Measurements from ENCODE around the gene HSPA9.

DNA sequence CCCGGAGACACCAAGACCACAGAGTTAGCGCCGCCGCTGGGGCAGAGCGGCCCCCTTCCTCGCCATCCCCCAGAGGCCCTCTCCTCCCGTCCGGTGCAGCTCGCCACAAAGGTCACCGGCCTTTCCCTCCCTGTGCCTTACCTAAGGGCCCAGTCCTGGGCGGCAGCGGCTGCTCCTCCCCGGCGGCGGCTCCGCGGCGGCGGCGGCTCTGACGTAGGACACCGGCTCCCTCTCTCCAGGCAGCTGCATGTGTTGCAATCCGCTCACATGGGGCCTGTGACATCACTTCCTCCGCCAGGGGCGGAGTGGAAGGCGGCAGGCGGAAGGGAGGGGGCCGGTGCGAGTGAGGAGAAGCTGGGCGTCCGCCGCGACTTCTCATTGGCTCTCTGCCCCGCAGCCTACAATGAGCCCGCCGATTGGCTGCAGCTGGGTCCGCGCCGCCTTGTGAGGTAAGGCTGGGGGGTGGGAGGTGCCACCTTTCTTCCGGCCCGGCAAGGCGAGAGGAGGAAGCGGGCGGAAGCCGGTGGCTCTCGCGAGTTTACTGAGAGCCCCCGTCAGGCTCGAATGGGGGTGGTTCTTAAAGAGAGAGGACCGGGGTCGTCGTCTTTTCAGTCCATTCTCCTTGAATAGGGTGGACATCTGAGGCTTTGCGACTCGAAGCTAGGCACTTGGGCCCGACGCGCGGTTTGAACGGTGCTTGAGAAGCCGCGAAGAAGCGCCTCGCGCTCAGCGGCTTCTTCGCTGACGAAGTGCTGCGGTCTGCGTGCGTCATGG lies 32.1 kb downstream of the HSPA9 start, which contains the start of gene ETF1:
- TF ChIP-seq POLR2AphosphoS5 (IDR thresholded peaks at IDR 0.05), result peak; percentile 99 to 100 (median 99)
- TF ChIP-seq, protein P1, sequence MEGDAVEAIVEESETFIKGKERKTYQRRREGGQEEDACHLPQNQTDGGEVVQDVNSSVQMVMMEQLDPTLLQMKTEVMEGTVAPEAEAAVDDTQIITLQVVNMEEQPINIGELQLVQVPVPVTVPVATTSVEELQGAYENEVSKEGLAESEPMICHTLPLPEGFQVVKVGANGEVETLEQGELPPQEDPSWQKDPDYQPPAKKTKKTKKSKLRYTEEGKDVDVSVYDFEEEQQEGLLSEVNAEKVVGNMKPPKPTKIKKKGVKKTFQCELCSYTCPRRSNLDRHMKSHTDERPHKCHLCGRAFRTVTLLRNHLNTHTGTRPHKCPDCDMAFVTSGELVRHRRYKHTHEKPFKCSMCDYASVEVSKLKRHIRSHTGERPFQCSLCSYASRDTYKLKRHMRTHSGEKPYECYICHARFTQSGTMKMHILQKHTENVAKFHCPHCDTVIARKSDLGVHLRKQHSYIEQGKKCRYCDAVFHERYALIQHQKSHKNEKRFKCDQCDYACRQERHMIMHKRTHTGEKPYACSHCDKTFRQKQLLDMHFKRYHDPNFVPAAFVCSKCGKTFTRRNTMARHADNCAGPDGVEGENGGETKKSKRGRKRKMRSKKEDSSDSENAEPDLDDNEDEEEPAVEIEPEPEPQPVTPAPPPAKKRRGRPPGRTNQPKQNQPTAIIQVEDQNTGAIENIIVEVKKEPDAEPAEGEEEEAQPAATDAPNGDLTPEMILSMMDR (IDR thresholded peaks at IDR 0.05), result no peak
- TF ChIP-seq POLR2A (IDR thresholded peaks at IDR 0.05), result peak; percentile 97 to 99
